ENCODE results near the gene RRM2. TPM values are rescaled to one million over a fixed set of nuclear protein-coding genes. Genes with fewer than 3 reads are reported as not detected.
"Not testable (repeated sequence)": the region's sequence is repeated elsewhere in the genome, so short reads cannot be mapped to it uniquely, and the experiment has no call there.

RRM2 gene
- total RNA-seq, 2 experiments from 2014 or later: 546 to 570 TPM

DNA sequence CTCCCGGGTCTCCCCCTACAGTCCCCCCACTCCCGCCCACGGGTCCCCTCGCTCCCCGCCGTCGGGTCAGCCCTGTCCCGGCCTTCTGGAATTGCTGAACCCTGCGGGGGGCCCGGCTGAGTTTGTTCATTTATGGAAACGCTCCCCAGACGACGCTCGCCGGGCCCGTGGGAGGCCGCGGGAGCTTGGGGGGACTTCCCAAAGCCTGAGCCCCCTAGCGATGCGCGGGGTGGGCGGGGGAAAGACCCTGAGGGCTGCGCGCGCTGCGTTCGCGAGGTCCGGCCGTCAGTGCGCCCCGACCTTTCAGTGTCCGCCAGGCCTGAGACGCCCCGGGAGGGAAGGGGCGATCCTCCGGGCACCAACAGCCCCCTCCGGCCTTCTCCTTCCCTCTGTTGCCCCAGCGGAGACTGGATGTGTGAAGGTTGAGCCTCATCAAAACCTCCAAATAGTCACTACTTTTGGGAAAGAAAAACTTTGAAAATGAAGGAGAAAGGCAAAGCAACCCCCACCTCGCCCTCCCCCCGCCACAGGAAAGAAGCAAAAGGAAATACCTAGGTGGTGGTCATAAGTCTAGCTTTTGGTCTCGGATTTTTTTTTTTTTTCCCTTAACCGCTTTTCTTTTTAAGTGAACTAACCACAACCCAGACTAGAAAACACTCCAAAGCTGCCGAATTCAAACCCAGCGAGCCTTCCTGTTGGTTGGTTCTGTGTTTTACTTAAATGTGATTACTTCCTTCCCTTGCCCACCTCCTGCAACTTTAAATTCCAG is 41.8 kb upstream of the RRM2 start:
- H3K27me3 Mint-ChIP-seq: peaks cover 72% of the 10 kb centered on the region
- peak overlapping the region; percentile 64 for H3K4me3 Mint-ChIP-seq
- POLR2A ChIA-PET: interaction anchor here (1.0 to 1.4 kb wide), 3 partner anchors 9 to 352 kb away, joined by 3 read pairs; no protein-coding TSS in a partner anchor
- peaks cover 23% of the 10 kb centered on the region for H3K4me1 Mint-ChIP-seq
- H3K36me3 Mint-ChIP-seq (ENCODE audit: low read depth): peaks cover 4% of the 10 kb centered on the region
- H3K27ac Mint-ChIP-seq: no peak overlapping the region
- CTCF ChIA-PET: interaction anchor here (0.6 to 4.4 kb wide), 4 partner anchors 8 to 941 kb away, joined by 3 to 37 read pairs (median 6); no protein-coding TSS in a partner anchor
- no peaks in the 10 kb centered on the region for H3K9me3 Mint-ChIP-seq
- DNase-seq: peak; percentile 41

- Mint-ChIP-seq H3K27me3 (peaks cover 69% of the 10 kb centered on the region), H3K9me3 (no peaks in the 10 kb centered on the region), H3K36me3 (ENCODE audit: low read depth) (peaks cover 4% of the 10 kb centered on the region), H3K4me3 (no peak overlapping the region), H3K4me1 (peaks cover 23% of the 10 kb centered on the region), H3K27ac (no peak overlapping the region)
- ChIA-PET POLR2A (interaction anchor here (0.9 to 1.7 kb wide), 2 partner anchors 35 to 44 kb away, joined by 3 to 8 read pairs; no protein-coding TSS in a partner anchor), CTCF (interaction anchor here (0.9 to 4.4 kb wide), 6 partner anchors 9 to 352 kb away, joined by 3 to 37 read pairs (median 5); no protein-coding TSS in a partner anchor)
- DNase-seq: no peak
These were observed 39.5 kb upstream of the RRM2 start for GRCh38 chr2:10083046-10083445.

GRCh38 chr2:10083692-10084211 is 38.8 kb upstream of the RRM2 start:
- H3K27ac Mint-ChIP-seq: no peak overlapping the region
- no peak overlapping the region for H3K4me3 Mint-ChIP-seq
- POLR2A ChIA-PET: interaction anchor here (1.6 to 1.7 kb wide), 2 partner anchors 35 to 37 kb away, joined by 3 to 8 read pairs; no protein-coding TSS in a partner anchor
- H3K27me3 Mint-ChIP-seq: peaks cover 64% of the 10 kb centered on the region
- no peak for DNase-seq
- peaks cover 21% of the 10 kb centered on the region for H3K4me1 Mint-ChIP-seq
- CTCF ChIA-PET: interaction anchor here (0.9 to 4.4 kb wide), 4 partner anchors 8 to 351 kb away, joined by 4 to 37 read pairs (median 6); no protein-coding TSS in a partner anchor
- peaks cover 4% of the 10 kb centered on the region for H3K36me3 Mint-ChIP-seq (ENCODE audit: low read depth)
- H3K9me3 Mint-ChIP-seq: no peaks in the 10 kb centered on the region

DNA sequence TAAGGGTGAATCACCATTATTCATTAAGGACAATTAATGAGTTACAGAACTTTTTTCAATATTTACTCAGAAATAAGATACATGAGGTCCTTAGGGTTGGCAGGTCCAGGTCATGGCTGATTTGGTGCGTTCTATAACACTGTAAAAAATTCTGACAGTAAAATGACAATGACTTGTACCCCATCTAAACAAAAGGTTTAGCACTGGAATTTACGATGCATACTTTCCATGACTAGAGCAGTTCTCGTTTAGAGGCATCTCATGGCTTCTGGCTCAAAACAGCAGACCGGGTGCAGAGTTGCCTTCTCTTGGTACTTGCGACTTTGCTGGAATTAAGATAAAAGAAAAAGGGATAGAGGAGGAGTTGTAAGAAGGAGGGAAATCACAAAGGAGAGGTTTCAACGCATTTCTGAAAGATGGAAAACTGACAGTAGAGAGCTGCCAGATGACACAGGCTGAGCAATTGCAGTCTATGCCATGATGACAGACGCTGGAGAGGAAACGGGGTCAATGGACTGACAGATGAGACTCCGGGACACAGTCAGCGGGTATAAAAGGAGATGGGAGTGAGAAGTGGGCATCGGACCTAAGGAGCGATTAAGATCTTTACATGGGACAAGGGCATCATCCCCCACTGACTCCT is 38.2 kb upstream of the RRM2 start:
- DNase-seq: no peak
- POLR2A ChIA-PET: interaction anchor here (1.6 kb wide), 1 partner anchor 36 kb away, joined by 3 read pairs; no protein-coding TSS in a partner anchor
- Mint-ChIP-seq H3K27ac (no peak overlapping the region), H3K4me1 (peaks cover 17% of the 10 kb centered on the region), H3K27me3 (peaks cover 61% of the 10 kb centered on the region), H3K36me3 (ENCODE audit: low read depth) (peaks cover 2% of the 10 kb centered on the region), H3K4me3 (no peak overlapping the region), H3K9me3 (no peaks in the 10 kb centered on the region)
- CTCF ChIA-PET: interaction anchor here (2.2 to 4.4 kb wide), 3 partner anchors 12 kb away, joined by 19 to 37 read pairs (median 25); no protein-coding TSS in a partner anchor

DNA sequence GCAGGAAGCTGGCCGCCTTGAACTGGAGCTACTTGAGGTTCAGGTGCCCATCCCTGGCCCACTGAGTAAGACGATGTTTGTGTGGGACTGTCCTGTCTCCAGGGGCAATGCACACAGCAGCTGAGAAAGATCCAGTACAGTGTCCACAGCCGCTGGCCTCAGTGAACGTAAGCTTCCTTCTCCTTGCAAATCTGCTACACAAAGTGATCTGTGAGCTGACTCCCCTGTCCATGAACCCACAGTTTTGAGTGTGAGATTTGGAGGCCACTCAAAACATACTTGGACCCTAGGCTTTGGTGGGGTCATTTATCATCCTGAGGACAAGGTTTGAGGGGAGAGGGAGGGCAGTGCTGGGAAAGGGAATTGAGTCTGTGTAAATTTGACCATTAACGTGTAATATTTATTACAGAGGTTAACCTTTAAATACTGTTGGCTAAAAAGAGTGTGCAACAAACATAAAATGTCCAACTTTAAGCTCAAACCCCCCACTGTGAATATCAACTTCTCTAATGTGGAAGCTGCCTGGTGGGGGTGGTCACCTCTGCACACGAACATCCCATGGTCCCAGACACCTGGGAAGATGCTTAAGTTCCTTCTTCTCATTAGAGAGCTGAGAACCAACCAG is 37.4 kb upstream of the RRM2 start:
- CTCF ChIA-PET: interaction anchor here (0.8 to 3.6 kb wide), 5 partner anchors 12 to 350 kb away, joined by 3 to 25 read pairs (median 5); no protein-coding TSS in a partner anchor
- Mint-ChIP-seq H3K9me3 (no peaks in the 10 kb centered on the region), H3K4me1 (peaks cover 17% of the 10 kb centered on the region), H3K4me3 (no peak overlapping the region), H3K27ac (no peak overlapping the region), H3K27me3 (peaks cover 69% of the 10 kb centered on the region), H3K36me3 (ENCODE audit: low read depth) (peaks cover 2% of the 10 kb centered on the region)
- DNase-seq: no peak
- POLR2A ChIA-PET: interaction anchor here (0.9 to 1.6 kb wide), 2 partner anchors 13 to 36 kb away, joined by 3 read pairs; no protein-coding TSS in a partner anchor

DNA sequence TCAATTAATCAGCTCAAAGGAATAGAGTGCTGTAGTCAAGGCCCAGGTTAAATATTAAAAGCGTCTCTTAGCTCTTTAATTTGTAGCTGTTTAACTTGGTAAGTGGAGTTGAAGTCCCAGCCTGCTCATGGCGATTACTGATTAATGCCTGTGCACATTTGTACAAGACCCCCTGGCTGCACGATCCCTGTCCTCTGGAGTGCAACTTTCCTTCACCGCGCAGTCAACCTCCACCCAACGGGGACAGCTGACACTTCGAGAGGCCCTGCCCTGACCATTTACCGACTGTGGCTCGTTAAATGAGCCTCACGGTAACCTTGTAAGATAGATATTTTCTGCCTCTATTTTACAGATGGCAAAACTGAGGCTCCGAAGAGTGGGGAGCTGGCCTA is 36.9 kb upstream of the RRM2 start:
- no peak overlapping the region for H3K4me3 Mint-ChIP-seq
- peaks cover 2% of the 10 kb centered on the region for H3K36me3 Mint-ChIP-seq (ENCODE audit: low read depth)
- ChIA-PET POLR2A (interaction anchor here (0.9 to 1.6 kb wide), 2 partner anchors 13 to 35 kb away, joined by 3 read pairs; no protein-coding TSS in a partner anchor), CTCF (interaction anchor here (0.8 to 3.6 kb wide), 5 partner anchors 11 to 349 kb away, joined by 3 to 25 read pairs (median 5); no protein-coding TSS in a partner anchor)
- no peaks in the 10 kb centered on the region for H3K9me3 Mint-ChIP-seq
- H3K4me1 Mint-ChIP-seq: peaks cover 17% of the 10 kb centered on the region
- H3K27ac Mint-ChIP-seq: no peak overlapping the region
- H3K27me3 Mint-ChIP-seq: peaks cover 72% of the 10 kb centered on the region
- no peak for DNase-seq

DNA sequence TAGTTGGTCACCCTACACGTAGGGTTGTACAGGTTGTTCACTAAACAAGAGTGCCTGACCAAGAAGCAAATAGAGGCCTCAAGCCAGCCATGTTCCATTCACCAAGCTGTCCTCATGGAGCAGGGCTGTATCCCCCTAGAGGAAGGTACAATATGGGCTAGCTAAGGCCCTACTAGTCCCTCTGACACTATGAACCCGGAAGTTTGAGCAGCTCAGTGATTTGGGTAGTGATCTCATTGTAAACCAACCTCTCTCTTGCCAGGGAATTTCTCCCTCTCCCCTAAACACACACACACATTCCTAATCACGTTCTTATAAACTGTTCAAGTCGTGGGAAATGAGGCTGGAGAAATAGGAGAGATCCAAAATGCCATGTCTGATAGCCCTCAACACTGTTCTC is 35.6 kb upstream of the RRM2 start:
- ChIA-PET CTCF (interaction anchor here (1.2 to 6.7 kb wide), 3 partner anchors 10 to 55 kb away, joined by 5 to 78 read pairs (median 25); no protein-coding TSS in a partner anchor), POLR2A (no interaction called here)
- DNase-seq: no peak
- Mint-ChIP-seq H3K4me3 (no peak overlapping the region), H3K36me3 (ENCODE audit: low read depth) (peaks cover 2% of the 10 kb centered on the region), H3K27me3 (peaks cover 70% of the 10 kb centered on the region), H3K27ac (no peak overlapping the region), H3K4me1 (peaks cover 11% of the 10 kb centered on the region), H3K9me3 (peaks cover under 1% of the 10 kb centered on the region)

DNA sequence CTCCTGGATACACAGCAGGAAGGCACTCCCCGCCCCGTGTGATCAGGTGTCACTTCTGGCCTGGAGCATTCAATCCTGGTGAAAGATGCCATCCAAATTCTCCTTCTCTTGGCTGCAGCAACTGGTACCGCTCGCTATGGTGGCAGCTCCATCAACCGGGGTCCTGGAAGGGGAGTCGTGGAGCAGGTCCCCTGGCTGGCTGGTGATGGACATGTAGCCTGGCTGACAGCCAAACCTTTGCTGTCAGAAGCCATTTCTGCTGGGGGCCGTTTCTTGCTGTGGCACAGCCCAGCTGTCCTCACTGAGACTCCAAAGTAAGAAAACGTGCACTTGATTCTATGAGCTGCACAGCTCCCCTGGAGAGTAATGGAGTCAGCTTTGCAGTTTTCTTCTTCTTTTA is 35.2 kb upstream of the RRM2 start:
- no peak for DNase-seq
- peaks cover 2% of the 10 kb centered on the region for H3K36me3 Mint-ChIP-seq (ENCODE audit: low read depth)
- POLR2A ChIA-PET: no interaction called here
- CTCF ChIA-PET: interaction anchor here (1.2 to 6.7 kb wide), 3 partner anchors 9 to 55 kb away, joined by 5 to 78 read pairs (median 25); no protein-coding TSS in a partner anchor
- H3K27me3 Mint-ChIP-seq: peaks cover 73% of the 10 kb centered on the region
- H3K4me3 Mint-ChIP-seq: no peak overlapping the region
- H3K27ac Mint-ChIP-seq: no peak overlapping the region
- H3K4me1 Mint-ChIP-seq: peaks cover 15% of the 10 kb centered on the region
- peaks cover 5% of the 10 kb centered on the region for H3K9me3 Mint-ChIP-seq

GRCh38 chr2:10089565-10090190 is 32.9 kb upstream of the RRM2 start:
- CTCF ChIA-PET: interaction anchor here (1.3 to 6.7 kb wide), 2 partner anchors 17 to 34 kb away, joined by 3 to 78 read pairs; no protein-coding TSS in a partner anchor
- peaks cover 2% of the 10 kb centered on the region for H3K36me3 Mint-ChIP-seq (ENCODE audit: low read depth)
- no peak overlapping the region for H3K27ac Mint-ChIP-seq
- H3K4me1 Mint-ChIP-seq: peaks cover 12% of the 10 kb centered on the region
- H3K9me3 Mint-ChIP-seq: peaks cover 6% of the 10 kb centered on the region
- peaks cover 68% of the 10 kb centered on the region for H3K27me3 Mint-ChIP-seq
- no peak overlapping the region for H3K4me3 Mint-ChIP-seq
- no peak for DNase-seq
- POLR2A ChIA-PET: no interaction called here

DNA sequence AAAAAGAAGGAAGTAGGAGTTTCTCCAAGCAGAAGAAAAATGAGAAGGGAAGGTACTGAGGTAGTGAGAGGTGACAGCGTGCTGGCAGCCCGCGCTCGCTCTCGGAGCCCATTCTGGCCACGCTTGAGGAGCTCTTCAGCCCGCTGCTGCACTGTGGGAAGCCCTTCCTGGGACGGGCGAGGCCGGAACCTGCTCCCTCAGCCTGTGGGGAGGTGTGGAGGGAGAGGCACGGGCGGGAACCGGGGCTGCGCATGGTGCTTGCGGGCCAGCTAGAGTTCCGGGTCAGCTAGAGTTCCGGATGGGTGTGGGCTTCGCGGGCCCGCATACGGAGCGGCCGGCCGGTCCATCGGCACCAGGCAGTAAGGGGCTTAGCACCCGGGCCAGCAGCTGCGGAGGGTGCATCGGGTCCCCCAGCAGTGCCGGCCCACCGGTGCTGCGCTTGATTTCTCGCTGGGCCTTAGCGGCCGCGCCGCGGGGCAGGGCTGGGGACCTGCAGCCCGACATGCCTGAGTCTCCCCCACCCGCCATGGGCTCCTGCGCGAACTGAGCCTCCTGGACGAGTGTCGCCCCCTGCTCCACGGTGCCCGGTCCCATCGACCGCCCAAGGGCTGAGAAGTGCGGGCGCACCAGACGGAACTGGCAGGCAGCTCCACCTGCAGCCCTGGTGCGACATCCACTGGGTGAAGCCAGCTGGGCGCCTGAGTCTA is 31.2 kb upstream of the RRM2 start:
- no peak for DNase-seq
- peaks cover 59% of the 10 kb centered on the region for H3K27me3 Mint-ChIP-seq
- ChIA-PET CTCF (interaction anchor here (0.8 to 6.7 kb wide), 9 partner anchors 8 to 107 kb away, joined by 3 to 78 read pairs (median 5); no protein-coding TSS in a partner anchor), POLR2A (interaction anchor here (1.6 kb wide), 1 partner anchor 29 kb away, joined by 3 read pairs; no protein-coding TSS in a partner anchor)
- H3K4me3 Mint-ChIP-seq: peak overlapping the region; percentile 32
- peaks cover 2% of the 10 kb centered on the region for H3K36me3 Mint-ChIP-seq (ENCODE audit: low read depth)
- peaks cover 6% of the 10 kb centered on the region for H3K9me3 Mint-ChIP-seq
- peaks cover 12% of the 10 kb centered on the region for H3K4me1 Mint-ChIP-seq
- no peak overlapping the region for H3K27ac Mint-ChIP-seq

DNA sequence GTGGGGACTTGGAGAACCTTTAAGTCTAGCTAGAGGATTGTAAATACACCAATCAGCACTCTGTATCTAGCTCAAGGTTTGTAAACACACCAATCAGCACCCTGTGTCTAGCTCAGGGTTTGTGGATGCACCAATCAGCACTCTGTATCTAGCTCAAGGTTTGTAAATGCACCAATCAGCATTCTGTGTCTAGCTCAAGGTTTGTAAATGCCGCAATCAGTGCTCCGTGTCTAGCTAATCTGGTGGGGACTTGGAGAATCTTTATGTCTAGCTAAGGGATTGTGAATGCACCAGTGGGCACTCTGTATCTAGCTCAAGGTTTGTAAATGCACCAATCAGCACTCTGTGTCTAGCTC is 30.7 kb upstream of the RRM2 start:
- H3K9me3 Mint-ChIP-seq; H3K27ac Mint-ChIP-seq; H3K36me3 Mint-ChIP-seq (ENCODE audit: low read depth); DNase-seq; H3K4me3 Mint-ChIP-seq: not testable (repeated sequence)
- H3K4me1 Mint-ChIP-seq: peaks cover 12% of the 10 kb centered on the region
- ChIA-PET CTCF (interaction anchor here (0.8 to 6.7 kb wide), 8 partner anchors 9 to 108 kb away, joined by 3 to 78 read pairs (median 6); no protein-coding TSS in a partner anchor), POLR2A (interaction anchor here (1.6 kb wide), 1 partner anchor 29 kb away, joined by 3 read pairs; no protein-coding TSS in a partner anchor)
- H3K27me3 Mint-ChIP-seq: peaks cover 57% of the 10 kb centered on the region

Data from activated CD4-positive, alpha-beta memory T cell treated with anti-CD3 and anti-CD28 coated beads, Interleukin-2, amount 10 ng/mL, durations not matched to agents 7 days and 5 days (primary cell).